Sciatic nerve (tissue), 2 donors: ENCODE results near the gene ZNF561. TPM values are rescaled to one million over a fixed set of nuclear protein-coding genes. Genes with fewer than 3 reads are reported as not detected.
A peak's percentile ranks its signal among the peaks of the same experiment; 100 is the strongest.
"Not testable (repeated sequence)": the region's sequence is repeated elsewhere in the genome, so short reads cannot be mapped to it uniquely, and the experiment has no call there.

ENCODE experiments used
- ATAC-seq: fragments of 200-7000 bp; cut with Tn5 transposase; one replicate; pipeline ENCODE4 v1.9.1; 2020; ENCODE audit warnings: mild to moderate bottlenecking, moderate library complexity
- DNase-seq: peaks from one replicate; pipeline ENCODE4 v3.0.0-alpha.2; 2020; ENCODE audit warnings: low spot score
- intact Hi-C: fragments of 100-400 bp; cut with DNase I; formaldehyde crosslinking; loops from one replicate; pipeline ENCODE4 v1.14.2; 2022
- total RNA-seq: library from RNA; stranded (reverse); fragmentation: NEBNext Ultra II Directional; extraction: Animal tissue kit (Norgen Biotek cat#: 25700); gene quantifications from one replicate; pipeline ENCODE4 v1.2.1, GENCODE V29; 2021
- donor health status: DM: no; HTN: no; CAD: no.
- donor health status: DM: no; HTN: no; CAD: no.

The ZNF561 gene
- total RNA-seq, 1 donor from 2014 or later: 33.8 TPM

- peak; percentile 93 for DNase-seq
- intact Hi-C loops: no loop called here
- peak; percentile 99 for ATAC-seq
These were observed 36.8 kb downstream of the ZNF561 start, which contains the start of gene ZNF121 for GRCh38 chr19:9584073-9584833. TSS of gene ZNF121 (minus strand) at chr19:9584504. CDS start at chr19:9568097, 16,407 bp downstream.

GRCh38 chr19:9582081-9582725 lies 38.8 kb downstream of the ZNF561 start:
- ATAC-seq, DNase-seq, intact Hi-C loops: not testable (repeated sequence)

- DNase-seq: no peak
- ATAC-seq: no peak
- intact Hi-C loops: no loop called here
These were observed 40.3 kb downstream of the ZNF561 start for GRCh38 chr19:9580728-9581127.

GRCh38 chr19:9570255-9570654 lies 50.8 kb downstream of the ZNF561 start:
- intact Hi-C loops: no loop called here
- no peak for DNase-seq
- no peak for ATAC-seq

- intact Hi-C loops: no loop called here
- ATAC-seq (no peak), DNase-seq (no peak)
These were observed 54.3 kb downstream of the ZNF561 start for GRCh38 chr19:9566729-9567128.

- DNase-seq (no peak), ATAC-seq (no peak)
- intact Hi-C loops: no loop called here
These were observed 54.9 kb downstream of the ZNF561 start for GRCh38 chr19:9565900-9566705.

Other genes with a start within 250 kb of the ZNF561 start
- gene ZNF266, start 185.7 kb downstream of the ZNF561 start, total RNA-seq: 28.0 TPM
- gene ZNF560, start 122.6 kb downstream of the ZNF561 start, total RNA-seq: not detected
- gene ZNF426, start 82.6 kb downstream of the ZNF561 start, total RNA-seq: 21.6 TPM
- gene ZNF121, start 36.7 kb downstream of the ZNF561 start, total RNA-seq: 31.8 TPM
- 37.4 TPM for gene ZNF562, start 53.9 kb upstream of the ZNF561 start, total RNA-seq
- gene ZNF846, start 147.5 kb upstream of the ZNF561 start, total RNA-seq: 27.0 TPM
- gene FBXL12, start 197.8 kb upstream of the ZNF561 start, total RNA-seq: 24.9 TPM
- gene UBL5, start 206.7 kb upstream of the ZNF561 start, total RNA-seq: 206 TPM
- 54.6 TPM for gene PIN1, start 214.1 kb upstream of the ZNF561 start, total RNA-seq